K562 (cell line): ENCODE measurements around the gene TMEM126B. TPM values are rescaled to one million over a fixed set of nuclear protein-coding genes. Genes with fewer than 3 reads are reported as not detected.

ENCODE experiments used
- ATAC-seq: fragments of 200-7000 bp; cut with Tn5 transposase; 3 replicates; pipeline ENCODE4 v1.9.1; 2020; ENCODE audit warnings: moderate library complexity
- BruUV-seq: library from RNA; stranded (reverse); fragments of 400-500 nt; replicated peaks from 2 replicates; lab custom pipeline; 2021; lab: Mats Ljungman, UMichigan
- CTCF ChIA-PET: fragments of 300-600 bp; formaldehyde crosslinking; extraction: SDS; loops from one replicate; lab custom pipeline; 2021; ENCODE audit warnings: low intra/inter-chr PET ratio; lab: Yijun Ruan, JAX
- POLR2A ChIA-PET: fragments of 300-600, 350-650 bp; sonication (Branson Sonifier 250); formaldehyde crosslinking; extraction: SDS; loops from one replicate; lab custom pipeline; 2021; ENCODE audit warnings: antibody characterized with exemption, inconsistent platforms; lab: Yijun Ruan, JAX
- DNase-seq, 4 experiments: peaks; one replicate each; pipeline versions ENCODE4 v3.0.0 to v3.0.0-alpha.2; 2011 to 2018; ENCODE audit warnings: low spot score in 3 of 4, mixed read lengths in 3 of 4; ENCODE audit errors: extremely low read depth in 1 of 4
- FAIRE-seq: peaks from 2 replicates; lab custom pipeline; 2011; peaks lifted over from hg19 to GRCh38; lab: Jason Lieb, UNC
- H2AFZ ChIP-seq: 2 replicates; pipeline ENCODE4 v1.6.0; 2011; ENCODE audit warnings: low read depth, low read length, control low read depth, inconsistent platforms
- H3K27ac ChIP-seq: fragments of 200-600 bp; 3 replicates; pipeline ENCODE4 v1.8.0; 2011; ENCODE audit warnings: low read depth, mild to moderate bottlenecking, control low read depth, inconsistent platforms, low read length, moderate library complexity, mixed read lengths; ENCODE audit errors: extremely low read depth
- H3K27me3 ChIP-seq, 2 experiments: fragments of 300-600 bp in 1 of 2; 2 replicates in 1 of 2; 3 replicates in 1 of 2; pipeline versions ENCODE4 v1.6.0 to v1.8.0; 2011; ENCODE audit warnings: inconsistent platforms in 2 of 2, low read length in 2 of 2, mild to moderate bottlenecking in 1 of 2, mixed read lengths in 1 of 2, moderate library complexity in 1 of 2; ENCODE audit not compliant: control insufficient read depth in 2 of 2, insufficient read depth in 2 of 2
- H3K36me3 ChIP-seq: fragments of 300-600 bp; 3 replicates; pipeline ENCODE4 v1.8.0; 2011; ENCODE audit warnings: mild to moderate bottlenecking, low read length, inconsistent platforms; ENCODE audit not compliant: control insufficient read depth, insufficient read depth
- H3K4me1 ChIP-seq, 2 experiments: fragments of 200-600 bp in 1 of 2; replicated peaks in 1 of 2; 2 replicates in 1 of 2; 3 replicates in 1 of 2; pipeline versions ENCODE4 v1.5.1 to v1.8.0; 2011; ENCODE audit warnings: inconsistent platforms in 2 of 2, low read length in 2 of 2, mild to moderate bottlenecking in 1 of 2, mixed read lengths in 1 of 2, moderate library complexity in 1 of 2; ENCODE audit not compliant: control insufficient read depth in 2 of 2, insufficient read depth in 2 of 2
- H3K4me2 ChIP-seq: 2 replicates; pipeline ENCODE4 v1.6.1; 2011; ENCODE audit warnings: low read length, control low read depth, inconsistent platforms, mixed read lengths; ENCODE audit not compliant: insufficient read depth
- H3K4me3 ChIP-seq: fragments of 200-600 bp; sonication (generic), shearing (Covaris generic); 2 replicates; pipeline ENCODE4 v1.5.1; 2016; ENCODE audit warnings: control low read depth, inconsistent platforms
- H3K79me2 ChIP-seq: fragments of 200-600 bp; 3 replicates; pipeline ENCODE4 v1.8.0; 2011; ENCODE audit warnings: low read length, inconsistent platforms; ENCODE audit not compliant: control insufficient read depth, insufficient read depth
- H3K9ac ChIP-seq, 2 experiments: 2 replicates each; pipeline versions ENCODE4 v1.6.0 to v1.6.1; 2011; ENCODE audit warnings: low read depth in 2 of 2, low read length in 2 of 2, control low read depth in 1 of 2, inconsistent platforms in 1 of 2, mild to moderate bottlenecking in 1 of 2, mixed read lengths in 1 of 2; ENCODE audit not compliant: insufficient read depth in 1 of 2
- H3K9me1 ChIP-seq: one replicate; pipeline ENCODE4 v1.6.0; 2011; ENCODE audit warnings: inconsistent platforms, mild to moderate bottlenecking, low read length, moderate library complexity; ENCODE audit not compliant: control insufficient read depth, insufficient read depth
- H3K9me3 ChIP-seq: replicated peaks from 2 replicates; pipeline ENCODE4 v1.5.1; 2011; ENCODE audit warnings: low read depth, low read length, inconsistent platforms; ENCODE audit not compliant: control insufficient read depth, insufficient read depth
- H4K20me1 ChIP-seq: replicated peaks from 2 replicates; pipeline ENCODE4 v1.6.1; 2011; ENCODE audit warnings: low read length, inconsistent platforms, mixed read lengths; ENCODE audit not compliant: control insufficient read depth, insufficient read depth
- CREM ChIP-seq: IDR thresholded peaks from 2 replicates; pipeline ENCODE4 v1.6.1; 2014; ENCODE audit warnings: antibody characterized with exemption, low read depth
- EP400 ChIP-seq: fragments of 450-650 bp; IDR thresholded peaks from 2 replicates; pipeline ENCODE4 v1.6.1; 2017; ENCODE audit warnings: antibody characterized with exemption, mild to moderate bottlenecking, moderate library complexity
- FOXK1 ChIP-seq: sonication (generic); formaldehyde crosslinking; IDR thresholded peaks from 2 replicates; pipeline ENCODE4 v1.8.0; 2022; ENCODE audit warnings: missing genetic modification reagents, mild to moderate bottlenecking, borderline replicate concordance
- KAT7 ChIP-seq: sonication (generic); formaldehyde crosslinking; IDR thresholded peaks from 2 replicates; pipeline ENCODE4 v1.8.0; 2022; ENCODE audit warnings: missing genetic modification reagents, mild to moderate bottlenecking, borderline replicate concordance
- MEF2D ChIP-seq: conservative IDR thresholded peaks from 2 replicates; pipeline ENCODE4 v1.6.1; 2016; ENCODE audit warnings: low read depth, missing genetic modification characterization, missing compliant biosample characterization
- MIER1 ChIP-seq: fragments of 450-650 bp; IDR thresholded peaks from 2 replicates; pipeline ENCODE4 v1.6.1; 2016; ENCODE audit warnings: antibody characterized with exemption, mild to moderate bottlenecking, low read depth
- POLR3A ChIP-seq: IDR thresholded peaks from 2 replicates; pipeline ENCODE4 v1.6.1; 2011; ENCODE audit warnings: borderline replicate concordance, mild to moderate bottlenecking, moderate library complexity; ENCODE audit not compliant: insufficient read length, insufficient read depth; ENCODE audit errors: extremely low read depth
- RAD51 ChIP-seq: fragments of 450-650 bp; IDR thresholded peaks from 2 replicates; pipeline ENCODE4 v1.7.1; 2016; ENCODE audit warnings: low read depth, mild to moderate bottlenecking, borderline replicate concordance
- RFX5 ChIP-seq: IDR thresholded peaks from 2 replicates; pipeline ENCODE4 v1.6.1; 2011; ENCODE audit warnings: low read depth, mild to moderate bottlenecking, improper control_type of control experiment, low read length
- TCFL5 ChIP-seq: fragments of 250-450 bp; sonication (Bioruptor Pico); conservative IDR thresholded peaks from 2 replicates; pipeline ENCODE4 v1.6.1; 2021; ENCODE audit warnings: mild to moderate bottlenecking, moderate library complexity, matching md5 sums
- ZBTB7A ChIP-seq: IDR thresholded peaks from 2 replicates; pipeline ENCODE4 v1.6.1; 2011; ENCODE audit warnings: low read depth, mild to moderate bottlenecking, low read length, moderate library complexity, borderline replicate concordance; ENCODE audit not compliant: control insufficient read depth
- ZNF586 ChIP-seq: fragments of 450-650 bp; formaldehyde crosslinking; conservative IDR thresholded peaks from 2 replicates; pipeline ENCODE4 v1.4.0; 2020; ENCODE audit warnings: mild to moderate bottlenecking, moderate library complexity
- ZNF766 ChIP-seq: fragments of 200-800 bp; sonication (Bioruptor generic); conservative IDR thresholded peaks from 2 replicates; pipeline ENCODE4 v1.6.1; 2016; ENCODE audit warnings: missing genetic modification characterization, missing compliant biosample characterization
- ZNF77 ChIP-seq: fragments of 250-450 bp; sonication (Bioruptor Pico); IDR thresholded peaks from 2 replicates; pipeline ENCODE4 v1.5.0; 2020
- WGBS: fragments of 100-300 bp; shearing (Covaris generic); methylation state at CpG from one replicate; pipeline ENCODE4 v1.1.6; 2016; ENCODE audit warnings: low coverage, mixed read lengths; ENCODE audit not compliant: insufficient coverage; ENCODE audit errors: missing lambda C conversion rate; 5-methylcytosine and 5-hydroxymethylcytosine counted together
- in situ Hi-C: fragments of 300-500 bp; cut with MboI; formaldehyde crosslinking; loops from 4 replicates; pipeline ENCODE4 v1.15.0; 2018; ENCODE audit warnings: inconsistent platforms, mixed read lengths
- intact Hi-C: fragments of 100-400 bp; cut with micrococcal nuclease; formaldehyde crosslinking; loops from 2 replicates; pipeline ENCODE4 v1.14.2; 2022
- polyA plus RNA-seq, 8 experiments: library from polyadenylated mRNA; depleted of rRNA in 4 of 8; stranded (reverse) in 5 of 8; unstranded in 3 of 8; fragments of >200 nt; fragmentation: Nextera tagmentation in 2 of 8; fragmentation: Illumina TruSeq in 1 of 8; extraction: Ambion mirVana in 2 of 8; extraction: Trizol in 1 of 8; gene quantifications; 2 replicates each; pipeline versions ENCODE4 v1.2.1 to v1.2.3, GENCODE V29; 2011 to 2014; ENCODE audit warnings: inconsistent platforms in 1 of 8, missing spikeins in 1 of 8
- total RNA-seq, 7 experiments: library from RNA; depleted of rRNA in 6 of 7; stranded (reverse); fragments of >200 nt in 6 of 7; fragmentation: Illumina TruSeq in 2 of 7; extraction: Trizol in 2 of 7; gene quantifications; 2 replicates each; pipeline versions ENCODE4 v1.2.1 to v1.2.3, GENCODE V29; 2011 to 2021; ENCODE audit warnings: low replicate concordance in 1 of 7
- TF ChIP-seq, protein P1 (sequence below): sonication (generic); formaldehyde crosslinking; IDR thresholded peaks from 2 replicates; pipeline ENCODE4 v1.8.0; 2022; ENCODE audit warnings: mild to moderate bottlenecking, missing genetic modification reagents
- TF ChIP-seq, protein P2 (sequence below): sonication (generic); formaldehyde crosslinking; IDR thresholded peaks from 2 replicates; pipeline ENCODE4 v1.8.1; 2023; ENCODE audit warnings: mild to moderate bottlenecking, missing genetic modification reagents, moderate library complexity

TMEM126B gene
- total and polyA plus RNA-seq, 9 of the 15 experiments (the other 6 are each of a cell fraction or from before 2014, with no cell fraction given), result 85.5 to 226 (median 164) TPM

- TF ChIP-seq KAT7 (0 out of 2 replicates have a peak, but pooled peaks have one; percentile 15), CREM (no peak), RAD51 (0 out of 2 replicates have a peak, but pooled peaks have one; percentile 20), EP400 (peak; percentile 75)
- TF ChIP-seq, protein P1, sequence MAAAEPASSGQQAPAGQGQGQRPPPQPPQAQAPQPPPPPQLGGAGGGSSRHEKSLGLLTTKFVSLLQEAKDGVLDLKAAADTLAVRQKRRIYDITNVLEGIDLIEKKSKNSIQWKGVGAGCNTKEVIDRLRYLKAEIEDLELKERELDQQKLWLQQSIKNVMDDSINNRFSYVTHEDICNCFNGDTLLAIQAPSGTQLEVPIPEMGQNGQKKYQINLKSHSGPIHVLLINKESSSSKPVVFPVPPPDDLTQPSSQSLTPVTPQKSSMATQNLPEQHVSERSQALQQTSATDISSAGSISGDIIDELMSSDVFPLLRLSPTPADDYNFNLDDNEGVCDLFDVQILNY (CRISPR knock-in tag), result 0 out of 2 replicates have a peak, but pooled peaks have one; percentile 11
Measured at GRCh38 chr11:85628771-85629341, 463 bp downstream of the TMEM126B start (continued).

DNA sequence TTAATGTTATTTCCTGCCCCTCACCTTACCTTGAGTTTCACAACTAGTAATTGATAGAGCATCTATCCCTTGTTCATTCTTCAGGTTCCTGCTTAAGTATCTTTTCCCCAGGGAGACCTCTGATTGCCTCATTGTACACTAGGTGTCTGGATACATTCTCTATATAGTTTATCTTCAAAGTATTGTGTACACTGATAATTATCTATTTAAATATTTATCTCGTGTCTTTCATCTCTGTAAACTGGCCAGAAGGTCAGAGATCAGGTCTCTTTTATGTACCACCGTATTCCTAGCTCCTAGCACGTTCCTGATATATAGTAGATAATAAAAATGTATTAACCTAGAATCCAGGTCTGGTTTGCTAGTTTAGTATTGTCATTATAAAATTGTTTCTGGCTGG, 6.4 kb downstream of the TMEM126B start:
- no peaks in the 10 kb centered on the region for H4K20me1 ChIP-seq
- no peak overlapping the region for H3K4me3 ChIP-seq
- POLR2A ChIA-PET, result interaction anchor here (3.5 kb wide), 1 partner anchor 15 kb away, joined by 36 read pairs; the partner anchor contains the start of gene TMEM126A
- no peak overlapping the region for H3K27ac ChIP-seq
- WGBS, result 79% methylated on average over 3 of the region's 3 CpGs
- peaks cover 0 to 4% of the 10 kb centered on the region in 2 experiments; a peak in 2 of 5 replicates for H3K4me1 ChIP-seq
- H3K36me3 ChIP-seq, result peaks cover 68% of the 10 kb centered on the region
- no peak for TF ChIP-seq ZNF77 (CRISPR knock-in tag)
- no peak for TF ChIP-seq MIER1
- TF ChIP-seq ZBTB7A, result no peak
- no peak for TF ChIP-seq TCFL5 (CRISPR knock-in tag)
- TF ChIP-seq ZNF586 (CRISPR knock-in tag), result no peak
- TF ChIP-seq, protein P2, sequence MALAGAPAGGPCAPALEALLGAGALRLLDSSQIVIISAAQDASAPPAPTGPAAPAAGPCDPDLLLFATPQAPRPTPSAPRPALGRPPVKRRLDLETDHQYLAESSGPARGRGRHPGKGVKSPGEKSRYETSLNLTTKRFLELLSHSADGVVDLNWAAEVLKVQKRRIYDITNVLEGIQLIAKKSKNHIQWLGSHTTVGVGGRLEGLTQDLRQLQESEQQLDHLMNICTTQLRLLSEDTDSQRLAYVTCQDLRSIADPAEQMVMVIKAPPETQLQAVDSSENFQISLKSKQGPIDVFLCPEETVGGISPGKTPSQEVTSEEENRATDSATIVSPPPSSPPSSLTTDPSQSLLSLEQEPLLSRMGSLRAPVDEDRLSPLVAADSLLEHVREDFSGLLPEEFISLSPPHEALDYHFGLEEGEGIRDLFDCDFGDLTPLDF (CRISPR knock-in tag), result no peak
- no peak for TF ChIP-seq ZNF766 (CRISPR knock-in tag)
- no peak for TF ChIP-seq FOXK1 (CRISPR knock-in tag)
- no peak for TF ChIP-seq MEF2D (tag)
- no peak for TF ChIP-seq RFX5
- TF ChIP-seq POLR3A, result no peak
- TF ChIP-seq, all 486 proteins: peak for 0
- intact Hi-C loops, result no loop called here
- peaks cover 35% of the 10 kb centered on the region for H3K79me2 ChIP-seq
- CTCF ChIA-PET, result no interaction called here
- FAIRE-seq, result no peak
- no peak for ATAC-seq
- no peaks in the 10 kb centered on the region for H3K9me3 ChIP-seq
- H3K27me3 ChIP-seq, result no peaks in the 10 kb centered on the region
- in situ Hi-C loops, result no loop called here
- BruUV-seq, result no TSS peak
- no peak overlapping the region for H2AFZ ChIP-seq
- no peak overlapping the region for H3K9ac ChIP-seq
- H3K9me1 ChIP-seq, result no peaks in the 10 kb centered on the region
- H3K4me2 ChIP-seq, result no peak overlapping the region
- no peak for DNase-seq
